HepG2 (cell line): ENCODE data around the gene ZNF181. TPM values are rescaled to one million over a fixed set of nuclear protein-coding genes. Genes with fewer than 3 reads are reported as not detected.

Experiments
- BRCA1 ChIP-seq: sonication (generic); formaldehyde crosslinking; IDR thresholded peaks from 2 replicates; pipeline ENCODE4 v1.4.0; 2020; ENCODE audit warnings: missing genetic modification reagents
- CCAR2 ChIP-seq: fragments of 200-400 bp; formaldehyde crosslinking; optimal IDR thresholded peaks from 2 replicates; pipeline ENCODE3; 2018; ENCODE audit warnings: low read depth, mild to moderate bottlenecking, low read length, moderate library complexity
- DR1 ChIP-seq: sonication (generic); formaldehyde crosslinking; IDR thresholded peaks from 2 replicates; pipeline ENCODE4 v1.8.0; 2021; ENCODE audit warnings: mild to moderate bottlenecking, missing genetic modification reagents, inconsistent platforms
- E2F1 ChIP-seq: sonication (generic); formaldehyde crosslinking; IDR thresholded peaks from 2 replicates; pipeline ENCODE4 v1.5.0; 2020; ENCODE audit warnings: missing genetic modification reagents
- EP300 ChIP-seq, 3 experiments: sonication (generic) in 1 of 3; formaldehyde crosslinking in 1 of 3; IDR thresholded peaks; 2 replicates each; pipeline versions ENCODE4 v1.5.1 to v1.6.1; 2011 to 2020; ENCODE audit warnings: low read depth in 2 of 3, low read length in 2 of 3, borderline replicate concordance in 1 of 3, improper control_type of control experiment in 1 of 3, mild to moderate bottlenecking in 1 of 3, missing genetic modification reagents in 1 of 3, moderate library complexity in 1 of 3
- FOSL2 ChIP-seq: sonication (generic); formaldehyde crosslinking; IDR thresholded peaks from 2 replicates; pipeline ENCODE4 v1.4.0; 2020; ENCODE audit warnings: missing genetic modification reagents
- KAT2B ChIP-seq: fragments of 150-350 bp; IDR thresholded peaks from 2 replicates; pipeline ENCODE4 v1.6.1; 2014; ENCODE audit warnings: low read depth, low read length, borderline replicate concordance
- MZF1 ChIP-seq: sonication (generic); formaldehyde crosslinking; IDR thresholded peaks from 2 replicates; pipeline ENCODE4 v1.8.1; 2023; ENCODE audit warnings: mild to moderate bottlenecking, missing genetic modification reagents, borderline replicate concordance
- POLR2G ChIP-seq: fragments of 200-400 bp; formaldehyde crosslinking; IDR thresholded peaks from 2 replicates; pipeline ENCODE4 v1.6.1; 2018; ENCODE audit warnings: mild to moderate bottlenecking, low read depth, low read length, moderate library complexity
- RAD21 ChIP-seq: fragments of 450-650 bp; formaldehyde crosslinking; IDR thresholded peaks from 2 replicates; pipeline ENCODE4 v1.5.0; 2020; ENCODE audit warnings: mild to moderate bottlenecking
- SRY ChIP-seq: sonication (generic); formaldehyde crosslinking; IDR thresholded peaks from 2 replicates; pipeline ENCODE4 v1.8.0; 2022; ENCODE audit warnings: mild to moderate bottlenecking, missing genetic modification reagents
- TMF1 ChIP-seq: sonication (generic); formaldehyde crosslinking; IDR thresholded peaks from 2 replicates; pipeline ENCODE4 v1.8.1; 2022; ENCODE audit warnings: low read depth, missing genetic modification reagents
- ZFP36L2 ChIP-seq: sonication (generic); formaldehyde crosslinking; IDR thresholded peaks from 2 replicates; pipeline ENCODE4 v1.4.0; 2020; ENCODE audit warnings: missing genetic modification reagents
- ZIK1 ChIP-seq: sonication (generic); formaldehyde crosslinking; IDR thresholded peaks from 2 replicates; pipeline ENCODE4 v1.5.0; 2020; ENCODE audit warnings: mild to moderate bottlenecking, low read depth, missing genetic modification reagents, borderline replicate concordance
- ZNF17 ChIP-seq: sonication (generic); formaldehyde crosslinking; IDR thresholded peaks from 2 replicates; pipeline ENCODE4 v1.5.0; 2020; ENCODE audit warnings: mild to moderate bottlenecking, missing genetic modification reagents
- ZNF33A ChIP-seq: sonication (generic); formaldehyde crosslinking; IDR thresholded peaks from 2 replicates; pipeline ENCODE4 v1.5.1; 2020; ENCODE audit warnings: missing genetic modification reagents, mild to moderate bottlenecking, moderate library complexity, borderline replicate concordance
- ZNF432 ChIP-seq: sonication (generic); formaldehyde crosslinking; IDR thresholded peaks from 2 replicates; pipeline ENCODE4 v1.5.0; 2020; ENCODE audit warnings: missing genetic modification reagents, mild to moderate bottlenecking, borderline replicate concordance
- ZNF496 ChIP-seq: sonication (generic); formaldehyde crosslinking; IDR thresholded peaks from 2 replicates; pipeline ENCODE4 v1.8.1; 2023; ENCODE audit warnings: mild to moderate bottlenecking, moderate library complexity, missing genetic modification reagents; ENCODE audit not compliant: insufficient replicate concordance
- ZNF775 ChIP-seq: sonication (generic); formaldehyde crosslinking; IDR thresholded peaks from 2 replicates; pipeline ENCODE4 v1.4.0; 2020; ENCODE audit warnings: missing genetic modification reagents, mild to moderate bottlenecking, moderate library complexity, borderline replicate concordance
- ZNF781 ChIP-seq: sonication (generic); formaldehyde crosslinking; IDR thresholded peaks from 2 replicates; pipeline ENCODE4 v1.5.1; 2020; ENCODE audit warnings: borderline replicate concordance, mild to moderate bottlenecking, missing genetic modification reagents; ENCODE audit errors: not compliant biosample characterization
- ZSCAN20 ChIP-seq: sonication (generic); formaldehyde crosslinking; IDR thresholded peaks from 2 replicates; pipeline ENCODE4 v1.4.0; 2020; ENCODE audit warnings: missing genetic modification reagents, mild to moderate bottlenecking, borderline replicate concordance
- ZSCAN22 ChIP-seq: sonication (generic); formaldehyde crosslinking; IDR thresholded peaks from 2 replicates; pipeline ENCODE4 v1.4.0; 2020; ENCODE audit warnings: mild to moderate bottlenecking, missing genetic modification reagents
- polyA plus RNA-seq, 8 experiments: library from polyadenylated mRNA; depleted of rRNA in 3 of 8; stranded (reverse) in 7 of 8; unstranded in 1 of 8; fragments of >200 nt; fragmentation: Illumina TruSeq in 4 of 8; extraction: Trizol in 4 of 8; gene quantifications; 2 replicates each; pipeline versions ENCODE4 v1.2.1 to v1.2.3, GENCODE V29; 2011 to 2016; ENCODE audit warnings: low read depth in 4 of 8, missing spikeins in 1 of 8, mixed read lengths in 1 of 8; ENCODE audit not compliant: insufficient read depth in 1 of 8
- total RNA-seq, 5 experiments: library from RNA; depleted of rRNA; stranded (reverse); fragments of >200 nt; fragmentation: Illumina TruSeq; extraction: Trizol; gene quantifications; 2 replicates each; pipeline ENCODE4 v1.2.3, GENCODE V29; 2016; ENCODE audit warnings: low read depth in 1 of 5
- TF ChIP-seq, protein P1 (sequence below): sonication (generic); formaldehyde crosslinking; IDR thresholded peaks from 2 replicates; pipeline ENCODE4 v1.4.0; 2020; ENCODE audit warnings: missing genetic modification reagents
- TF ChIP-seq, protein P2 (sequence below): IDR thresholded peaks from 2 replicates; pipeline ENCODE4 v1.6.1; 2012; ENCODE audit warnings: inconsistent platforms

Gene ZNF181
- total and polyA plus RNA-seq, 2 of the 13 experiments (the other 11 are each of a cell fraction or from before 2014, with no cell fraction given) = 10.6 to 15.5 TPM

DNA sequence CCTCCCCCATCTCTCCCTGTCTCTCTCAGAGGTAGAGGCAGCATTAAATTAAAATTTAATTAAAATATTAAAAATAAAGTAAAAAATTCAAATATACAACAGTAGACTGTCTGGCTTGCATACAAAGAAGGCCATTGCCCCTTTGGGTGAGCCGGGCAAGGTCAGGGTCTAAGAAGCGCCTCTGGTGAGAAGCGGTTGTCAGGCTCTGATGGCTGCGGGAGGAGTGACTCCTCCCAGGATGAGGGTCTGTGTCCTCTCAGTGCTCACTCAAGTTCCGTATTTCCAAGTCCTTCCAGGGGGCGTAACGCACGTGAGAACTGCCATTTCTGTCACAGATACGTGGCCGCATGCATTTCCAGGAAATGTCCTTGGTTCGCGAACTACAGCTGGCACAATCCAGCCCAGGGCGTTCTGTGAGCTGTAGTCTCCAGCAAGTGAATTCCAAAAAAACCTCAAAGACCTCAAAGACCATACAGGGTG is 737 bp upstream of the ZNF181 start (continued):
- TF ChIP-seq ZNF496 (no peak), FOSL2 (peak; percentile 17; the same call in 1 of the 2 replicates), ZNF17 (CRISPR knock-in tag) (no peak), POLR2G (no peak), E2F1 (CRISPR knock-in tag) (no peak), CCAR2 (no peak), ZIK1 (no peak), TMF1 (CRISPR knock-in tag) (0 out of 2 replicates have a peak, but pooled peaks have one; percentile 37), ZNF781 (CRISPR knock-in tag) (peak; percentile 54), ZSCAN22 (CRISPR knock-in tag) (no peak), RAD21 (CRISPR knock-in tag) (peak; percentile 6; the same call in 1 of the 2 replicates), EP300 (IDR thresholded peaks at IDR 0.05; ENCODE audit: low read depth in 2 of 2, low read length in 2 of 2) (no peak), EP300 (CRISPR knock-in tag; IDR thresholded peaks at IDR 0.05; ENCODE audit: borderline replicate concordance) (peak; percentile 36; the same call in 1 of the 2 replicates), BRCA1 (CRISPR knock-in tag) (0 out of 2 replicates have a peak, but pooled peaks have one; percentile 34), ZNF33A (CRISPR knock-in tag) (no peak), ZNF775 (CRISPR knock-in tag) (no peak), MZF1 (CRISPR knock-in tag) (no peak), KAT2B (no peak), DR1 (no peak; the same call in 1 of the 2 replicates), SRY (CRISPR knock-in tag) (0 out of 2 replicates have a peak, but pooled peaks have one; percentile 3), ZNF432 (CRISPR knock-in tag) (no peak), ZFP36L2 (no peak), ZSCAN20 (0 out of 2 replicates have a peak, but pooled peaks have one; percentile 52)
- TF ChIP-seq, protein P1, sequence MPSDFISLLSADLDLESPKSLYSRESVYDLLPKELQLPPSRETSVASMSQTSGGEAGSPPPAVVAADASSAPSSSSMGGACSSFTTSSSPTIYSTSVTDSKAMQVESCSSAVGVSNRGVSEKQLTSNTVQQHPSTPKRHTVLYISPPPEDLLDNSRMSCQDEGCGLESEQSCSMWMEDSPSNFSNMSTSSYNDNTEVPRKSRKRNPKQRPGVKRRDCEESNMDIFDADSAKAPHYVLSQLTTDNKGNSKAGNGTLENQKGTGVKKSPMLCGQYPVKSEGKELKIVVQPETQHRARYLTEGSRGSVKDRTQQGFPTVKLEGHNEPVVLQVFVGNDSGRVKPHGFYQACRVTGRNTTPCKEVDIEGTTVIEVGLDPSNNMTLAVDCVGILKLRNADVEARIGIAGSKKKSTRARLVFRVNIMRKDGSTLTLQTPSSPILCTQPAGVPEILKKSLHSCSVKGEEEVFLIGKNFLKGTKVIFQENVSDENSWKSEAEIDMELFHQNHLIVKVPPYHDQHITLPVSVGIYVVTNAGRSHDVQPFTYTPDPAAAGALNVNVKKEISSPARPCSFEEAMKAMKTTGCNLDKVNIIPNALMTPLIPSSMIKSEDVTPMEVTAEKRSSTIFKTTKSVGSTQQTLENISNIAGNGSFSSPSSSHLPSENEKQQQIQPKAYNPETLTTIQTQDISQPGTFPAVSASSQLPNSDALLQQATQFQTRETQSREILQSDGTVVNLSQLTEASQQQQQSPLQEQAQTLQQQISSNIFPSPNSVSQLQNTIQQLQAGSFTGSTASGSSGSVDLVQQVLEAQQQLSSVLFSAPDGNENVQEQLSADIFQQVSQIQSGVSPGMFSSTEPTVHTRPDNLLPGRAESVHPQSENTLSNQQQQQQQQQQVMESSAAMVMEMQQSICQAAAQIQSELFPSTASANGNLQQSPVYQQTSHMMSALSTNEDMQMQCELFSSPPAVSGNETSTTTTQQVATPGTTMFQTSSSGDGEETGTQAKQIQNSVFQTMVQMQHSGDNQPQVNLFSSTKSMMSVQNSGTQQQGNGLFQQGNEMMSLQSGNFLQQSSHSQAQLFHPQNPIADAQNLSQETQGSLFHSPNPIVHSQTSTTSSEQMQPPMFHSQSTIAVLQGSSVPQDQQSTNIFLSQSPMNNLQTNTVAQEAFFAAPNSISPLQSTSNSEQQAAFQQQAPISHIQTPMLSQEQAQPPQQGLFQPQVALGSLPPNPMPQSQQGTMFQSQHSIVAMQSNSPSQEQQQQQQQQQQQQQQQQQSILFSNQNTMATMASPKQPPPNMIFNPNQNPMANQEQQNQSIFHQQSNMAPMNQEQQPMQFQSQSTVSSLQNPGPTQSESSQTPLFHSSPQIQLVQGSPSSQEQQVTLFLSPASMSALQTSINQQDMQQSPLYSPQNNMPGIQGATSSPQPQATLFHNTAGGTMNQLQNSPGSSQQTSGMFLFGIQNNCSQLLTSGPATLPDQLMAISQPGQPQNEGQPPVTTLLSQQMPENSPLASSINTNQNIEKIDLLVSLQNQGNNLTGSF (CRISPR knock-in tag) = peak; percentile 35; the same call in 1 of the 2 replicates
- TF ChIP-seq, protein P2, sequence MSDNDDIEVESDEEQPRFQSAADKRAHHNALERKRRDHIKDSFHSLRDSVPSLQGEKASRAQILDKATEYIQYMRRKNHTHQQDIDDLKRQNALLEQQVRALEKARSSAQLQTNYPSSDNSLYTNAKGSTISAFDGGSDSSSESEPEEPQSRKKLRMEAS = peak; percentile 79
